ENCODE data around the gene LHFPL3.

Gene LHFPL3

DNA sequence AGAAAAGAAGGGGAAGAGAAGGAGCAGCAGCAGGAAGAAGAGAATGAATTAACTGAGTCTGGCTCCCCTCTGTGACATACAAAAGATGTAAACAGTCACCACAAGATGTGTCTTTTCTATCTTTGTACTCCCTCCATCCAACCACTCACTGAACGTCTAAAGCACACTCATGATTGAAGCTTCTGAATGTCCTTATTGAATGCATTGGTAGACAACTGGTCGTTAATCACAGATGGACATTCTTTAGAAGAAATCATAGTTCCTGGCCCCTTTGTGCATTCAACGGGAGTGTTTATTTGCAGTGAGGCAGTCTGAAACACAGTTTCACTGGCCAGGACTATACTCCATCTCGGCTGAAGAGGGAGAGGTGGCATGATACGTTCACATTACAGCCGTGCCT lies 479.3 kb downstream of the LHFPL3 start:
- no peak for DNase-seq

DNA sequence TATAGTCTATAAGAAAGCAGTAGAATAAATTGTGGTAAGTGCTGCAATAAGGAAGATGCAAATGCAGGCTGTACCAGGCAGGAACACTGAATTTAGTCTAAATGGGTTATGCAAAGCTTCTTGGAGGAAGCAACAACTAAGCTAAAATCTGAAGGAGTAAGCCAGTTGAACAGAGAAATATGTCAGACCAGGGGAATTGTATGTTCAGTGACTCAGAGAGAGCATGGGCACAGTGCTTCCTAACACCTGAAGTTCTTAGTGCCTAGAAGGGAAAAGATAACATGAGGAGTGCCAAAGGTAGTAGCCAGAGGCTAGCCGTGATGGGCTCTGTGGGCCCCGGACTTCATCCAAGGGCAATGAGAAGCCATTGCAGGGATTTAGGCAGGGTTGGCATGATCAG lies 481.5 kb downstream of the LHFPL3 start:
- DNase-seq: no peak

DNA sequence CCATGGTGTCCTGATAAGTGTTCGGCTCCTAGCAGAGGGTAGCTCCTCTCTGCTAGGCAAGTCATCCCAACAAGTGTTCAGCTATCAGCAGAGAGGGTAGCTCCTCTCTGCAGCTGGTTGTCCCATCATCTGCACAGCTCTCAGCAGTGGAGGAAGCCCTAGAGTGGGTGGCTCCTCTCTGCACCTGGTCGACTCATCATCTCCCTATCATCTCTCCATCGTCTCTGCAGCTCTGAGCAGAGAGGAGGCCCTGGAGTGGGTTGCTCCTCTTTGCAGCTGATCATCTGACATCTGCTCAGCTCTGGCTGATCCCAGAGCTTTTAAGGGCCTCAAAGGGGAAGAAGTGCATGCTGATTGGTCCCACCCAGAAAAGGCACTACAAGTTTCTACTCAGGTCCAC lies 485.7 kb downstream of the LHFPL3 start:
- DNase-seq: no peak

DNA sequence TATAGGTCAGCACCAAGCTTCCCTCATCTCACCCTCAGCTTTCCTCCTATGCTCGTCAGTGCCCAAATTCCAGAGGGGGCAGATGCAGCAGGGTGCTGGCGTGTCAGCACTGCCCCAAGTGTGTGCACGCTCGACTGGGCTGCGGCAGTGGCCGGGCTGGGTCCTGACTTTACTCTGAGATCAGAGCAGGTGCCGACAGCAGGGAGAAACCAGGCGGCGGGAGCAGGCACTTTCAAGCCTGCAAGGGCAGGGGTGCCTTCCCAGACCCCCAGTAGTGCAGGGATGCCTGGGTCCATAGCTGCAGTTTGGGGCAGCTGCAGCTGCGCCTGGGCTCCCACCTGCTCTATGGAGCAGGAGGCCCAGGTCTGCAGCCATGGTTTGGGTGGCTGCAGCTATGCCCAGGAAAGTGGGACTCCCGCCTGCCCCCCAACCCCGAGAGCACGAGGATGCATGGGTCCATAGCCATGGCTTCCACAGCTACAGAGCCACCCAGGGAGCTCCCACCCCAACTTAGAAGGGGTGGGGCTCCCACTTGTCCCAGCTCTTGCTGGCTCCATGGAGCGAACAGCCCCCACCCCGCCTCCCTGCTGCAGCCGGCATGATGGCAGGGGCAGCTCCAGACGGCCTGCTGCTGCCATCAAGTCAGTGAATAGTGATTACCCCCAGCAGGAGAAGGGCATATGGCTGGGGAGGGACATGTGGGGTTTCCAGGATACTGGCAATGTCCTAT lies 486.4 kb downstream of the LHFPL3 start:
- DNase-seq: no peak

DNA sequence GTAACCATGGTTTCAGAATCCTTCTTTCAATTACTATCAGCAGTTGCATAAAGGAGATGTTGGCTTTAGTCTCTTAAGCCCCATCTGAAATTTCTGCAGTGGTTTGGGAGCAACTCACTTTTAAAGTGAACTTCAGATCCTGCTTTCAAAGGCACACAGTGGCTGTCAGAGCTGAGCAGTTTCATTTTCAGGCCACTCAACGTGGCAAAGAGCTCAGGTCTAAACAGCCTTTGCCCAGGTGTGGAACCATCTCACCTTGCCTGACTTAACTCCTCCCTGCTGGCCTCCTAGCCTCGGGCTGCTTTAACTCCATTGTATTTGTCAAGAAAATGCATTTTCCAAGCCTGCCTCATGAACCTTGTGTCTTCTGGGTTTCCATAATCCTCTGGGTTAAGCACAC lies 488.1 kb downstream of the LHFPL3 start:
- DNase-seq: no peak

DNA sequence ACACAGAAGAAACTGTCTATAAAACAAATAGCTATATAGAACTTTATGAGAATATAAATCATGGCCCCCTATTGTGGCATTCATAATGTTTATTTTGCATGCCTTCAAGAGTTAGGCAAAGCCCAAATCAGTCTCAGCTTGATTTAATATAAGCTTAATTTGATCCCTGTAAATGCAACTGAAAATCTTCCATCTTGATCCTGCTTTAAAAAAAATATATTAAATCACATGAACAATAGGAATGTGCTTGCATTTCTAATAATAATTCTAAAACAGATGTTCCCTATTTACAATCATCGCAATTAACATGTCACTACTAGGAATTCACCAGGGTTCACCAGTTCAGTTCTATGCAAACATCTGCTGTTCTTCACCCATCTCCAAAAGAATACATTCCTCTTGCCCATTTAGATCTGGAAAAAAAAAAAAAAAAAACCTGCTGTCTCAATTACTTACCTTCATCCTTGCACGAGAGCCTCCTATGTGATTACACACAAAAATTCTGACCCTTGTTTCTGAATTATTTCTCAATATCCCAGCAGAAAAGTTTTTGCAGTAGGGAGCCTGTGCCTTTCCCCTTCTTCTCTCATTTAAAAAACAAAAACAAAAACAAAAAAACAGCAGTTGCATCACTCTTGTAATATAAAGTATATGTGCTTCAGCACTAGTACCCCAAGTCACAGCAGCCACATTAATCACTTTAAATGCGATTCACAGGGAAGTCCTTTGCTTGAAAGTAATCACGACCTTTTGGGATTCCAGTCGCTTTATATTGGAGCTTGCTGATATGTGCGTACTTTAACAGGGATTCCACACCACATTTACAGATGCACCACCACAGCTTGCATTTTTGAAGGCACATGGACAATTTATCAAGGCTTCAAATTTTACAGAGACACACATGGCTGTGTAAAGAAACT lies 490.8 kb downstream of the LHFPL3 start:
- no peak for DNase-seq

DNA sequence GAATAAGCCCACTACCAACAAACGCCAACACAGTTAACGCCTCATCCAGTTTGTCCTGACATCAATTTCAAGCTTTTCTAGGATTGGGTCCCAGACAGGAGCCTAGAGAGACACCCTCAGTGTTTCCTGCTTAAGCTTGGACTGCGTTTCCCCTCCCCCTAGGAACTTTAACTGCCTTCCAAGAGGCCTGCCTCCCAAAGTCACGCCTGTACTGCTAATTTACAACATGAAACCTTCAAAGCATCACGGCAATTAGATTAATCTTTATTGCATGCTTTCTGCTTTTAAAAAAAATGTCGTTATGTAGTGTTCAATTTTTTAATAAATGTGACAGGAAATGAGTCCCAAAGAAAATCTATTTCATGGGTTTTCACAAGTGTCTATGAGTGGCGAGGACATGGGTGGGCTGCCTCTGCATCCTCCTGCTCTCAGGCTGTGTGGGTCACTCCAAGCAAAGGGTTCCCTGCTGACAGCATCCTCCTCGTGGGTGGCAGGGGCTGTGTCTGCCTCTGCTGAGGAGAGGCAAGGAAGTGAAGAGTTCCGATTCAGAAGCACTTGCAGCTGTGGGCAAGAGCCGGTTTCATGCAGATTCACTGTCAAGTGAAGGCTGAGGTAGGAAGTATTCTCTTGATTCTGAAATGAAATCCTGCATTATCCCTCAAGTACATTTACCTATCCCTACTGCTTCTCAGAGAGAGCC lies 492.6 kb downstream of the LHFPL3 start:
- no peak for DNase-seq

DNA sequence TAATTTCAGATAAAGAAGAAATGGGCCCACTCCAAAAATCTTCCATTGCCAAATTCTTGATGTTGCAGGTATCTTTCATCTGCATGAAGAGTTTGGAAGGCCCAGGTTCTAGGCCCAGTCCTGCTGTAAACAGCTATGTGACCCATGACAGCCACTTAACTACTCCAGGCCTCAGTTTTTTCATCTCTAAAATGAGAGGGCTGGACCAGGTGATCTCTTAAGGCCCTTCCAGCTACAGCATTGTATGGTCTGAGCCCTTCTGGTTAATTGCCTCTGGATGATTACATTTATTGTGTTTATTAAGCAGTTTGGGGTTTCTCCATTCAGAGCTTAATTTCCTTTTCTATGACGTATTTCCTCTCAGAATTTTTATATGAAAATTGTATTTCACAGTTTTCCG lies 494.8 kb downstream of the LHFPL3 start:
- no peak for DNase-seq

DNA sequence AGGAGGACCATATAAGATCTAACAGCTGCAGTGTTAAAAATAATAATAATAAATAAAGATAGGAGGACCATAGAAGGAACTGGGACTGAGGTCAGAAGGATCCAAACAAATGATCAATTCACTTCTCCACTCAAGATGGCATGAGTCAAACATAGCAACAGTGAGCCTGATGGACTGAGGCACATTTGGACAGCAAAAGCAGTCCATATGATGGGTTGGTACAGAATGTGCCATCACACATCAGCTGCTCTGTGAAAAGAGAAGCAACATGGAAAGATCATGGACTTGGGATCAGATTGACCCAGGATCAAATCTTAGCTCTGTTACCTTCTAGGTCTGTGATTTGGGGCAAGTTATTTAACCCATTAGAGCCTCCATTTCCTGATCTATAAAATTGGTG lies 496.7 kb downstream of the LHFPL3 start:
- DNase-seq: no peak

DNA sequence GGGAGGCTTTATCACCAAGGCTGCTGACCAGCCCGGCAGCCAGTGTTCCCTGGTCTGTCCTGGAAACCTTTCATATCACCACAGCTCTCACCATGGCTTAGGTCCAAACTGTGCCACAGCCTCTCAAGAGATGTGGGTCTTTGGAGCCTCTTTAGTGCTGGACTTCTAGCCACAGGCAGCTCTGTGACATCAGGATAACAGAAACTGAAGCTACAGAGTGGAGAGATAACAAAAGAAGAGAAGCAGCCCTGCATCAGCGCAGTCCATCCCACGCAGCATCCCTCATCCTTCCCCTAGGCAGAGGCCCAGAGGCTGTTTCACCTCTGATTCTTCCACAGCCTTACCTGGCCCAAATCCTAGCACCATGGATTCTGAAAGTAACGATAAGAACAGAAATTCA lies 497.7 kb downstream of the LHFPL3 start:
- no peak for DNase-seq

DNA sequence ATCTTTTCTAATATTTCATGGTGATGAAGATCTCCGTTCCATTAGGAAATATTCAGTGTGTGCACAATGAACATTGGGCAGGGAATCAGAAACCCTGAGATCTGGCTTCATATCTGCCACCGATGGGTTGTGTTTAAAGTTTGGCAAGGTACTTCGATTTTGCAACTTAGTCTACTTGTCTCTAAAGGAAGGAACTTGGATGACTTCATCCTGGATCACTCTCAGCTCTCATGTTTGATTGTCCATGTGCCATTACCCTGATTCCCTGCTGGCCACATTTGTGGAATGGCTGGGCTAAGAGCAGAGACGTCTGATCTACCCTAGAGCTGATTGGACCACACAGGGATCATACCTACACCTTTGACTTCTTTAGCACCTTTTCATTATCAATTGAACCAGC lies 508.6 kb downstream of the LHFPL3 start:
- DNase-seq: no peak

DNA sequence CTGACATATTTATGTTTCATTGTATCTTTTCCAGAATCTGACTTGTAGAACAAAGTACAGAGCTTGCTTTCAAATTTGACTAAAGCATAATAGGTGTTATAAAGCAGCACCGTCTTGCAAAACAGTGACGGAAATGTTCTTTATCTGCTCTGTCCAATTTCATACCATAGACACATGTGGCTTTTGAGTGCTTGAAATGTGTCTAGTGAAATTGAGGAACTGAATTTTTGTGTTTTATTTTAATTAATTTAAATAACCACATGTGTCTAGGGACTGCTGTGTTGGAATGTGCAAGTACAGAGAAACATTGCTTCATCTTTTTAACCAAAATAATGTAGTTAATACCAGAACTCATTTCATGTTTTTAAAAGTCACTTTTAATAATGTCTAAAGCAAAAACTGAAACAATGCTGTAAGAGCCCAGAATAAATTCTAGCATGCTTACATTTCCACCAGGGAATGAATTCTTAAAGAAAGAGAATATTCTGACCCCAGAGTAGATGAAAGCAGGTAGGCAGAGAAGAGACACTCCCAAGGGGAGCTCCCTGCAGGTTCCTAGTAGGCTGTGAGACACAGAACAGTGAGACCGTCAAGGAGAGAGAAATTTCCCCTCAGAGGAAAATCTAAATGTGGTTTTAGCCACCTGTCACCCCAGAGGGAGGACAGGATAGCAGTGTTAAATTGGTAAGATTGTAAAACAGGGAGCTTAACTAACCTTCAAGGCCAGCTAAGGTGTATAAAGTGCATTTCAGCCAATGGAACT lies 510.3 kb downstream of the LHFPL3 start:
- no peak for DNase-seq

DNA sequence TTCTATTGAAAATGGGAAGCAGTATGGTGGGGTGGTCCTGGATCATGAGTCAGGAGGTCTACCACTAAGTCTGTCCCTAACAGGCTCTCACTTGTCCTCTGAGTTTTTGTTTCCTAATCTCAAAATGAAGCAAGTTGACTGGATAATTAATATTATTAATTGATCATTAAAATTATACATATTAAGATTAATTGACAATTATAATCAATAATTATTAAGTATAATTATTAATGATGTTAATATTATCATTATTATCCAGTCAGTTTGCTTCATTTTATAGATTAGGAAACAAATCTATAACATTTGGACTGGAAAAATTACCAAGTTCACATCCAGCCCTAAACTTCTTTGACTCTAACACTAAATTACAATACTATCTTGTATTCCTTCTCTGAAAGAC lies 511.4 kb downstream of the LHFPL3 start:
- DNase-seq: no peak

DNA sequence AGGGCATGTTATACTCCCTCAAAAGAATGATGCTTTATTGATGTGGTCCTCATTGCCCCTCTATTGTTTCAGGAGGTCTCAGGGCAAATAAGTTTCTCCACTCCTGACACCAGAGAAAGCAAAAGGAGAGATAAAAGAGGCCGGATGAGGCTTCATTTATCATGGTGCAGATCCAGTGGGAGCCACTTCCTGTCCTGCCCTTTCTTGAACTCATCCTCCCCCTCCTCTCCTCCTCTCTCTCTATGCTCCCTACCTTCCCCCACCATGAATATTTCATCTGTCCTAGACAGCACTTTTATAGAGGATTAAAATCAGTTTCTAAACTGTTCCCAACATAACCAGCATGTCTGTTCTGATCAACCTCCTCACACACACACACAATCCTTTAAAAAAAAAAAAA lies 513.4 kb downstream of the LHFPL3 start:
- no peak for DNase-seq

DNA sequence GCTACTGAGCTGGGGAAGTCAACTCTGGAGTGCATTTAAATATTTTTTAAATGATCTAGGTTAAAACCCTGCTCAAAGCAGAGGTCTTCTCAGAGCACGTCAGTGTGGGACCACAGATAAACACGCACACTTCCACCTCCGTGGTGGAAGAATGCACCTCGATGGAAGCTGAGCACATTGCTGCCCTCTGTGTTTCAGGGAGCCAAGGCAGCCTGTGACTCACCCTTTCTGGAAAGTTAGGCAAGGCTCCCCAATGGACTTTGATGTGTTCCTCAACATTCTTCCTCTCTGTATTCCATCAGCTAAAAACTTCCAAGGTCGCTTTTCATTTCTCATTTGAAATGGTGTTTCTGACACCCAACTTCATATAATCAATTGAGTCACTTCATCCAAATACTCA lies 514.8 kb downstream of the LHFPL3 start:
- DNase-seq: no peak

DNA sequence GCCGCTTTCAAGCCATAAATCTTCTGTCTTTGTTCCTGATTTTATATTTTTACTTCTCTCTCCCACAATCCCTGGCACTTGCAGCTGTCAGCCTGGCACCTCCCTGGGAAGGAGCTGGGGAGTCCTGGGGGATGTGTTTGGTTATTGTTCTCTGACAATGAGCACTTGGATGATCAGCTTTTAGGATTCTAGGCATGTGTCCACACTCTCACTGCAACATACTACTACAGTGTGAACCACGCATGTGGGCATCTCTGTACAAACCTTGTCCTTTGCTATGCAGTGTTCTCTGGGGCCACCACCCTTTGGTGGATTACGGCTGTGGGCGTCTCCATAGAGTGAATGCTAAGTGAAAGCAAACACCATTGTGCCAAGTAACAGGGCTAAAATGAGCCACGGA lies 517.2 kb downstream of the LHFPL3 start:
- DNase-seq: no peak

DNA sequence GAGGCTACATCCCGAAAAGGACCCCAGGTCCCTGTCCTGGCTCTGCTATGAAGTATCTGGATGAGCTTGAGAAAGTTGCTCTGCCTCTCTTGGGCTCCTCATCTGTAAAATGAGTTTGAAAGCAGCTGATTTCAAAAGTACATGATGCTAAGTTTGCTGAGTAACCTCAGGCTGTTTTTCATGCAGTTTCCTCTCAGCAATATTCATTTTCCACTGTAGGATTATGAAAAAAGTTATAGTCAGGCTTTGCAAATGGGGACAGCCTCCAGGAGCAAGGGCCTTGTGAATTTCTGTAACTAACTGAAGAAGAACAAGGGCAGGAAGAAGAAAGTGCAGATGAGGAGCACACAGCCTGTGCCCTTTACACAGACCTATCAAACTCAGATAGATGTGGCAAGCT lies 518.3 kb downstream of the LHFPL3 start:
- DNase-seq: no peak

DNA sequence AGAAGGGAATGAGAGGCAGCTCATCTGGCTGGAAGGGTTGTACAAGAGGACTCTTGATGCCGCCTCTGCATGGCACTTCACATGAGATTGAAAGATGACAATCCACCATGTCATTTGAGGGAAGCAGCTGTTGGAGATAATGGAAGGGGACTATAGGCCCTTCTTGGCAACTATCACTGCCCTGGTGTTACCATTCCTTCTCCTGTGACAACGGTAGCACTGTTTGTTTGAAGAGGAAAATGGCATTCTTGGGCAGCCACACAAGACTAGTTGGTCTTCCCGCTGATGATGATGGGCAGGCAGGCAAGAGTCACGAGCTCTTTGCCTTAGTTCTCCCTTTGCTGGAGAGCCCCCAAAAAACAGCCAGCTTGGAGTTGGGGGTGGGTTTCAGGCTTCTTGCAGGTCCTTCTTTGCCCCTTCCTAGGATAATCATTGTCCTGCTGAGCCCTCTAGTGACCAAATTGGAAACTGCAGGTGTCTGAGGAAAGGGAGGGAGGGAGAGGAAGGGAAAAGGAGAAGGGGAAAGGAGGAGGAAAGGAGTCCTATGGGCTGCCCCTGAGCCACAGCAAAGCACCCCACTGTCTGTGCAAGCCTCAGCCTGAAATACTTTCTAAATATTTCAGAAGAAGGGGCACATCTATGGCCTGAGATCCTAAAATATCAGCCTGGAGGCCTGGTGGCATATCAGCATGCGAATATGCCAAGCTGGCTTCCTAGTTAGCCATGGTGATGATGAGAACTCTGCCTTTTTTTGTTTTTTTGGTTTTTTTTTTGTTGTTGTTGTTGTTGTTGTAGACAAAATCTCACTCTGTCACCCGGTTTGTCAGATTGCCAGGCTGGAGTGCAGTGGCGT lies 520.0 kb downstream of the LHFPL3 start:
- peak; percentile 37 to 43 for DNase-seq

DNA sequence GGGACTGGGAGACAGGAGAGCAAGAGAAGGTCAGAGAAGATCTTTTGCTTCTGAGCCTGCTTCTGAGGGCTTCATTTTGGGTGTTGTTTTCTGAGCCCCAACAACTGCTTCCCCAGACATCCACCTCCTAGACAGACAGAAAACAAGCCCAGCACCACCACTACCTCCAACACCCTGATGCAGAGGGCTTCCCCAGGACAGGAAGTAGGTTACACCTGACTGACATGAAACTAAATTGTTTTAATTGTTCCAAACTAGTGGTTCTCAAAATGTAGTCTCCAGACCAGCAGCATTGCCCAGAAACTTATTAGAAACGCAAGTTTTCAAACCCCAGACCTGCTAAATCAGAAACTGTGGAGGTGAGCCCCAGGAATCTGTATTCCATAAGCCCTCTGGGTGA lies 522.0 kb downstream of the LHFPL3 start:
- DNase-seq: no peak

DNA sequence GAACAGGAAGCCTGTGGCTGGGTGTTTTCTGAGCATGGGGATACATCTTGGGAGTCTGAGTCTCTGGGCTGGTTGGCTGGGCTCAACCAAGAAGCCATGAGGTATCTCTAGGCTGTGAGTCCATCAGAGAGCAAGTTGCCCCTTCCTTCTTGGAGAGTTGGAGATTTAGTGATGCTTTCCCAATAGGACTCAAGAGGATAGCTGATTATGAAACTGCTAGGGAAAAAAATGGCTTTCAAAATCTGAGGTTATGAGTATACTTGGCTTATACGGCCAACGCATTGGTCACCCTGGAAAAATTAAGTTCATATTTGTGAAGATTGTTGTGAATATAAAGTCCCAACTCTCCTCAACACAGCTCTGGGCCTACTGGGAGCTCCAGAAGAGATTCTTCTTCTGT lies 522.9 kb downstream of the LHFPL3 start:
- no peak for DNase-seq

DNA sequence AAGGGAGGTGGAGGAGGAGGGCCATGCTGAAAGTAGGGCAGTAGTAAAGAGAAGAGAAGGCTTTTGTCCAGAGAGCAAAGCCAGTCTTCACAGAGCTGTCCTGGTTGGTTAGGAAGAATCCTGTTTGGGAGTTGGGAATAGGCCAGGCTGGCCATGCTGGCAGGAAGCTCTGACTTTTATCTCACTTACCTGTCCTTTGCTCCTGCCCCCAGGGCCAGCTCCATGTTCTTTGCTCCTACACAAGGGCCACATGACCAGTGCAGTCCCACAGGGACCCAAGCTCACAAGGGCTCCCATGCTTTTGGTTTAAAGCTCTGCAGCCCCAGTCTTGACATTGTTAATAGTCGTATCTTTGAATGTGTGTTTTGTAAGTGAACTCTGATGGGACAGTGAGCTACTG lies 524.0 kb downstream of the LHFPL3 start:
- no peak for DNase-seq

DNA sequence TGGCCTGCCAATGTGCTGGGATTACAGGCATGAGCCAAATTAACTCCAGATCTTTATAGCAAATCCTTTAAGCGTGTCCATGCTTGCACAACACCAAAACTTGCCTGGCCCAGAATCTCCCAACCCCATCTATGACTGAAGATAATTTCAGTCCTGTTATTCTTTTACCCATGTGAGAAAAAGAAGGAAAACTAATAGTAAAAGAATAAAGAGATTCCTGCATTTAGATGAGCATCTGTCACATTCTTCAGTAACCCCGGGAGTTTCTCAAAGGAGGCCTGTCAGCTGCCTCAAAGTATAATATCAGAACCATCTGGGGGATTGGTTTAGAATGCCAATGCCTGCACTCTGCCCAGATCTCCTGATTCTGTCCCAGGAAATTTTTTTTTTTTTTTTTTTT lies 527.5 kb downstream of the LHFPL3 start:
- peak in 1 of 2 experiments; percentile 33 for DNase-seq
